ENCODE measurements around the gene CCP110. TPM values are rescaled to one million over a fixed set of nuclear protein-coding genes. Genes with fewer than 3 reads are reported as not detected.

CCP110 gene
- polyA plus RNA-seq, 3 donors from 2014 or later = 7.5 to 10.1 (median 9.4) TPM

DNA sequence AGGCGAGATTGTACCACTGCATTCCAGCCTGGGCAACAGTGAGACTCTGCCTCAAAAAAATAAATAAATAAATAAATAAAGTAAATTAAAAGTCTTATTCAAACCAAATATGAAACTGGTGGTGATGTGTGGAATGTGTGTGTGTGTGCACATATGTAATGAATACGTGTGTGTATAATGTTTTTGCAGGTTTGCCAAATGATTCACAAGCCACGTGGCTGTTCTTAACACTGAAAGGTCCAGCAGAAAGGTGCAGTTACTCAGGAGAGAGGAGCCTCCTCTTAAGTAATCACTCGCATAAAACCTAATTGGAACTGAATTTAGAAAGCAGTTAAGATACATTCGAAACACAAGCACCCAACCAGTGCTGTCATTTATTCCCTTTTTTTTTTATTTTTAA, 24.7 kb upstream of the CCP110 start:
- Mint-ChIP-seq H3K27ac (peak overlapping the region in 1 of 6 donors; percentile 72), H3K27me3 (ENCODE audit: low read depth in 3 of 3) (no peaks in the 10 kb centered on the region), H3K36me3 (peaks cover 15 to 30% (median 16%) of the 10 kb centered on the region in 3 donors), H3K4me3 (no peak overlapping the region), H3K4me1 (peaks cover 2 to 3% of the 10 kb centered on the region in 2 donors), H3K9me3 (no peaks in the 10 kb centered on the region)
- no peak for DNase-seq

DNA sequence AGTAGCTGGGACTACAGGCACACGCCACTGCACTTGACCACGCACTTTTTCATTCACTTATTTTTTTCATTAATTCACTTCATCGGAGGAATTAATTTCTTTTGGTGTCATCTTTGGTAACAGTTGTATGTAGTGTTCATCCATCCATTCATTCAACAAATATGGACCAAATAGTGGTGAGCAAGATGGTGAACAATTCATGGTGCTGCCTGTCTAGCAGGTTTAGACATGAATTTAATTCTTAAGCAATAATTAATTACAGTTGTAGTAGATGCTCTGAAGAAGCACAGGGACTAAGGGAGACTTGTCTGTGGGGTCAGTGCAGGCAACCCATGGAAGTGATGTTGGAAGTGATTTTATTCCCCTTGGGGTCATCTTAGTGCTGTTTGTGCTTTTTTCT, 24.3 kb upstream of the CCP110 start:
- DNase-seq = no peak
- no peaks in the 10 kb centered on the region for H3K27me3 Mint-ChIP-seq (ENCODE audit: low read depth in 3 of 3)
- no peak overlapping the region for H3K4me3 Mint-ChIP-seq
- peak overlapping the region in 2 of 6 donors; percentile 30 to 72 for H3K27ac Mint-ChIP-seq
- H3K4me1 Mint-ChIP-seq = no peaks in the 10 kb centered on the region
- peaks cover 18 to 34% (median 19%) of the 10 kb centered on the region in 3 donors for H3K36me3 Mint-ChIP-seq
- H3K9me3 Mint-ChIP-seq = no peaks in the 10 kb centered on the region

- DNase-seq = peak; percentile 20 to 45 (median 34)
- H3K27ac Mint-ChIP-seq = no peak overlapping the region
- no peaks in the 10 kb centered on the region for H3K9me3 Mint-ChIP-seq
- peaks cover 0 to 1% (median 0%) of the 10 kb centered on the region in 3 donors for H3K27me3 Mint-ChIP-seq (ENCODE audit: low read depth in 3 of 3)
- H3K4me3 Mint-ChIP-seq = no peak overlapping the region
- H3K4me1 Mint-ChIP-seq = no peaks in the 10 kb centered on the region
- H3K36me3 Mint-ChIP-seq = peaks cover 28 to 57% (median 34%) of the 10 kb centered on the region in 3 donors
Observed at GRCh38 chr16:19502395-19503131, 21.2 kb upstream of the CCP110 start.

- Mint-ChIP-seq H3K4me1 (no peaks in the 10 kb centered on the region), H3K4me3 (no peak overlapping the region), H3K36me3 (peaks cover 28 to 53% (median 35%) of the 10 kb centered on the region in 3 donors)
Observed at GRCh38 chr16:19503461-19504075, 20.2 kb upstream of the CCP110 start.

DNA sequence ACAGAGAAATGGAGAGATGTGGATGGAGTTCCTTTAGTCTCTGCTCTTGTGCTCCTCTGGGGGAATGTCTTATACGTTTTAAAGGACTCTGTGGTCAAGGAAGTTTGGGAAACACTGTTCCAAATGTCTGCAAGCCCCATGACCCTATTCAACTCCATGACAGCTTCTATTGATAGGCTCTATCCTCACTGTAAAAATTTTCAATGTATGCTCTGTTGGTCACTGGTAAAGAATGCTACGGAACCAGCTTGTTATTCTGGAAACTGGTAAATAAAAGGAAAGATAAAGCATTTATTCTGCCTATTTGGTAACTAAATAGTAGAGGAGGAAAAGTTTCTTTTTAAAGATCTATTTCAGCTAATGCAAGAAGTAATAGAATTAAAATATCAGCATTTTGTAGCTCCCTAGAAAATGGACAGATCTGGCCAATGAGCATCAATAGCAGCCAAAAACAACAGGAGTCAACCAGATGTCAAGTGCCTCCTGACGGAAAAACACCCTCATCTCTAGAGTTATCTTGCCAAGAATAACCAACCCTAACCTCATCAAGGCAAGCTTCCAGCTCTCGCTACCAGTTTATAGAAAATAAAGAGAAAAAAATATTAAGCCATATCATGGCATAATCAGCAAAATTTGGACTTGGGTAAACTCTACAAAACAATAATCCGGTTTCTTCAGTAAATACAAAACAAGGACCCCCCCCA, 18.0 kb upstream of the CCP110 start:
- Mint-ChIP-seq H3K27me3 (ENCODE audit: low read depth in 3 of 3) (peaks cover 0 to 1% (median 0%) of the 10 kb centered on the region in 3 donors), H3K9me3 (no peaks in the 10 kb centered on the region), H3K36me3 (peaks cover 22 to 53% (median 35%) of the 10 kb centered on the region in 3 donors), H3K27ac (no peak overlapping the region), H3K4me1 (no peaks in the 10 kb centered on the region), H3K4me3 (no peak overlapping the region)
- DNase-seq = no peak

More at GRCh38 chr16:19503461-19504075, 20.2 kb upstream of the CCP110 start:
- no peak for DNase-seq
- Mint-ChIP-seq H3K9me3 (no peaks in the 10 kb centered on the region), H3K27ac (no peak overlapping the region), H3K27me3 (ENCODE audit: low read depth in 3 of 3) (peaks cover 0 to 1% (median 0%) of the 10 kb centered on the region in 3 donors)

- no peaks in the 10 kb centered on the region for H3K9me3 Mint-ChIP-seq
- no peak overlapping the region for H3K27ac Mint-ChIP-seq
- peaks cover 0 to 1% (median 0%) of the 10 kb centered on the region in 3 donors for H3K27me3 Mint-ChIP-seq (ENCODE audit: low read depth in 3 of 3)
- H3K36me3 Mint-ChIP-seq = peaks cover 15 to 47% (median 34%) of the 10 kb centered on the region in 3 donors
- no peak for DNase-seq
- H3K4me1 Mint-ChIP-seq = no peaks in the 10 kb centered on the region
- H3K4me3 Mint-ChIP-seq = no peak overlapping the region
Observed at GRCh38 chr16:19506965-19507364, 16.8 kb upstream of the CCP110 start.

- DNase-seq = no peak
- Mint-ChIP-seq H3K36me3 (peaks cover 19 to 47% (median 30%) of the 10 kb centered on the region in 3 donors), H3K4me3 (no peak overlapping the region), H3K27ac (no peak overlapping the region), H3K27me3 (ENCODE audit: low read depth in 3 of 3) (peaks cover 0 to 1% (median 0%) of the 10 kb centered on the region in 3 donors), H3K4me1 (no peaks in the 10 kb centered on the region), H3K9me3 (no peaks in the 10 kb centered on the region)
Observed at GRCh38 chr16:19507867-19508266, 15.9 kb upstream of the CCP110 start.

GRCh38 chr16:19512297-19512696, 11.4 kb upstream of the CCP110 start:
- Mint-ChIP-seq H3K27ac (no peak overlapping the region), H3K36me3 (peaks cover 16 to 38% (median 22%) of the 10 kb centered on the region in 3 donors), H3K27me3 (ENCODE audit: low read depth in 3 of 3) (no peaks in the 10 kb centered on the region), H3K4me3 (no peak overlapping the region), H3K9me3 (no peaks in the 10 kb centered on the region), H3K4me1 (peaks cover 0 to 27% of the 10 kb centered on the region in 2 donors)
- no peak for DNase-seq

- no peak overlapping the region for H3K27ac Mint-ChIP-seq
- peaks cover 16 to 43% (median 23%) of the 10 kb centered on the region in 3 donors for H3K36me3 Mint-ChIP-seq
- no peak for DNase-seq
- H3K9me3 Mint-ChIP-seq = no peaks in the 10 kb centered on the region
- H3K4me1 Mint-ChIP-seq = peaks cover 0 to 36% of the 10 kb centered on the region in 2 donors
- no peaks in the 10 kb centered on the region for H3K27me3 Mint-ChIP-seq (ENCODE audit: low read depth in 3 of 3)
- no peak overlapping the region for H3K4me3 Mint-ChIP-seq
Observed at GRCh38 chr16:19513377-19514053, 10.2 kb upstream of the CCP110 start.

DNA sequence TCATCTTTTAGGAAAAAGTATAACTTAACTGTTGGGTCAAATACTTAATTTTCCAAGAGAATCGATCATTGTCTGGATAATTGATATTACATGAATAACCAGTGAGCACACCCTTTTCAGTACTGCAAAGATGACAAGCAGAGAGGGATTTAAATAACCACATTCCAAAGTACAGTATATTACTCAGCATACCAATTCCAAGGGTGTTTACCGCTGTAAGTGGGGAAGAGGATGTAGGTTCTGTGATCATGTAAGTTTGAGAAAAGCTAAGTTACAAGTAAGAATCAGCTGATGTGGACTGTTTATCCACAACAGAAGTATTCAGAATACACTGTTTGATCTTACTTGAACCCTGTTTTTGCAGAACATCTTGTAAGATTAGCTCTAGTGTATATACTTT, 8.0 kb upstream of the CCP110 start:
- no peaks in the 10 kb centered on the region for H3K9me3 Mint-ChIP-seq
- no peak overlapping the region for H3K4me3 Mint-ChIP-seq
- no peak overlapping the region for H3K27ac Mint-ChIP-seq
- DNase-seq = no peak
- H3K4me1 Mint-ChIP-seq = peaks cover 9 to 52% of the 10 kb centered on the region in 2 donors
- H3K36me3 Mint-ChIP-seq = peaks cover 16 to 44% (median 23%) of the 10 kb centered on the region in 3 donors
- peaks cover 0 to 2% (median 0%) of the 10 kb centered on the region in 3 donors for H3K27me3 Mint-ChIP-seq (ENCODE audit: low read depth in 3 of 3)

GRCh38 chr16:19517424-19518089, 6.2 kb upstream of the CCP110 start:
- no peak for DNase-seq
- H3K36me3 Mint-ChIP-seq = peaks cover 11 to 41% (median 18%) of the 10 kb centered on the region in 3 donors
- H3K9me3 Mint-ChIP-seq = no peaks in the 10 kb centered on the region
- H3K27me3 Mint-ChIP-seq (ENCODE audit: low read depth in 3 of 3) = peaks cover 0 to 4% (median 3%) of the 10 kb centered on the region in 3 donors
- H3K4me3 Mint-ChIP-seq = no peak overlapping the region
- peaks cover 27 to 69% of the 10 kb centered on the region in 2 donors for H3K4me1 Mint-ChIP-seq
- H3K27ac Mint-ChIP-seq = peak overlapping the region in 1 of 6 donors; percentile 53

DNA sequence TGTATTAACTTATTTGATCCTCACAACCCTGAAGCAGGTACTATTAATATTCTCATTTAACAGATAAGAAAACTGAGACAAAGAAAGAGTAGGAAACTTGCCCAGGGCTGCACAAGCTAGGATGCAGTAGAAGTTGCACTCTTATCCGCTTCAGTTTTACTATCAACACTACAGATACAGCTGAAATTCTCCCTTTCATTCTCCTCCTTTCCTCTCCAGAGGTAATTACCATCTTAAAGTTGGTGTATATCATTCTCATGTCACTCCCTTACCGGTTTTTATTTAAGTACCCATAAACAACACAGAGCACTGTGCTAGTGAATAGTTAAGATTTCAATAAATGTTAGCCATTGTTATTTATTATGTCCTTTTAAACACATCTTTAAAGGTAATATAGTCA, 5.4 kb upstream of the CCP110 start:
- DNase-seq = no peak
- H3K4me3 Mint-ChIP-seq = no peak overlapping the region
- no peaks in the 10 kb centered on the region for H3K9me3 Mint-ChIP-seq
- peaks cover 10 to 32% (median 18%) of the 10 kb centered on the region in 3 donors for H3K36me3 Mint-ChIP-seq
- peak overlapping the region in 1 of 6 donors; percentile 27 for H3K27ac Mint-ChIP-seq
- peaks cover 29 to 74% of the 10 kb centered on the region in 2 donors for H3K4me1 Mint-ChIP-seq
- peaks cover 0 to 4% (median 3%) of the 10 kb centered on the region in 3 donors for H3K27me3 Mint-ChIP-seq (ENCODE audit: low read depth in 3 of 3)

- Mint-ChIP-seq H3K27ac (peak overlapping the region; percentile 82 to 98 (median 93)), H3K4me1 (peaks cover 46 to 84% of the 10 kb centered on the region in 2 donors), H3K36me3 (peaks cover 0 to 21% (median 14%) of the 10 kb centered on the region in 3 donors), H3K4me3 (peak overlapping the region; percentile 91 to 97 (median 93)), H3K9me3 (no peaks in the 10 kb centered on the region), H3K27me3 (ENCODE audit: low read depth in 3 of 3) (peaks cover 0 to 7% (median 6%) of the 10 kb centered on the region in 3 donors)
- DNase-seq = peak in 1 of 3 donors; percentile 14
Observed at GRCh38 chr16:19520861-19521331, 2.8 kb upstream of the CCP110 start.

All from immature natural killer cell (primary cell).